ENCODE measurements around the gene TUBB4A. TPM values are rescaled to one million over a fixed set of nuclear protein-coding genes. Genes with fewer than 3 reads are reported as not detected.

The TUBB4A gene
- total RNA-seq, 4 donors from 2014 or later: 0.22 TPM; not detected in 3

- TF ChIP-seq CTCF (IDR thresholded peaks at IDR 0.05; ENCODE audit: low read depth): no peak
Observed at GRCh38 chr19:6478815-6479214, 23.3 kb downstream of the TUBB4A start.

- no peak for TF ChIP-seq CTCF (IDR thresholded peaks at IDR 0.05; ENCODE audit: low read depth)
Observed at GRCh38 chr19:6476896-6477431, 25.1 kb downstream of the TUBB4A start.

GRCh38 chr19:6476155-6476895 lies 25.8 kb downstream of the TUBB4A start:
- TF ChIP-seq CTCF (IDR thresholded peaks at IDR 0.05; ENCODE audit: low read depth): no peak

- no peak for TF ChIP-seq CTCF (IDR thresholded peaks at IDR 0.05; ENCODE audit: low read depth)
Observed at GRCh38 chr19:6475321-6476108, 26.6 kb downstream of the TUBB4A start.

GRCh38 chr19:6473647-6474046 lies 28.5 kb downstream of the TUBB4A start:
- no peak for TF ChIP-seq CTCF (IDR thresholded peaks at IDR 0.05; ENCODE audit: low read depth)

GRCh38 chr19:6472713-6473112 lies 29.4 kb downstream of the TUBB4A start:
- TF ChIP-seq CTCF (IDR thresholded peaks at IDR 0.05; ENCODE audit: low read depth): no peak

- TF ChIP-seq CTCF (IDR thresholded peaks at IDR 0.05; ENCODE audit: low read depth): no peak
Observed at GRCh38 chr19:6471076-6471475, 31.0 kb downstream of the TUBB4A start.
